ENCODE results near the gene ST6GALNAC4. TPM values are rescaled to one million over a fixed set of nuclear protein-coding genes. Genes with fewer than 3 reads are reported as not detected.

Gene ST6GALNAC4
- total and polyA plus RNA-seq, 9 of the 15 experiments (the other 6 are each of a cell fraction or from before 2014, with no cell fraction given) = 2.6 to 43.1 (median 15.4) TPM

DNA sequence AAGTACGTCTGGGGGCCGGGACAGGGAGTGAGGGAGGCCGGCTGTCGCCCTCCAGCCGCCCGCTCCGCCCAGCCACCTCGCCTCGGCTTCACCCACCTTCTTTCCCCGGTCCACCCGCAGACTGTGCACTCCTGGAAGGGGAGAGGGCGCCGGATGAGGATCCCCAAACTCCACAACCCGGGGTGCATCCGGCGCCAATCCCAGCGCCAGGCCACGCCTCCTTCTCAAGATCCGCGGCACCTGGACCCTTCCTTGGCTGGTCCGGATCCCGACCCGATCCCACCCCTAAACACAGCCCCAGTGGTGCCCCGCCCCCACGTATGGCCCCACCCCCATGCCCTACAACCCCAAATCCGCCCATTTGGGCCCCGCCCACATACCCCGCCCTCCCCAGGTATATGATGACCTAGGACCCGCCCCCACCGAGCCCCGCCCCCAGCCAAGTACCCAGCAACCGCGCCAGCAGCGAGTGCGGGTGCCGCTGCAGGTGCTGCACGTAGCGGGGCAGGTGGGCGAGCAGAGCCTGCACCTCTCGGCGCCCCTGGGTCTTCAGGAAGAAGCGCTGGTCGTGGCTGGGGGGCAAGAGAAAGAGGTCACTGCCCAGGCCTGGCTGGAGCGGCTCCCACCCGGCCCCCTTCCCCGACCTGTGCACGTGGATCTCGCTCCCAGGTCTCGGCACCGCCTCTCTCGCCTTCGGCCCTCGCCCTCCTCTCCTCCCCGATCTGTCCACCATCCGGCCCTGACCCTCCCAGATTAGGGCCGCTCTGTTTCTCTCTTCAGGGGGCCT lies 10.6 kb upstream of the ST6GALNAC4 start:
- DNase-seq (ENCODE audit: extremely low read depth in 1 of 4, low spot score in 3 of 4) = peak; percentile 82 to 93 (median 92)
- Histone ChIP-seq H3K4me2 (ENCODE audit: insufficient read depth, low read length) (peak overlapping the region; percentile 76), H3K27me3 (ENCODE audit: control insufficient read depth in 2 of 2, insufficient read depth in 2 of 2, low read length in 2 of 2) (no peaks in the 10 kb centered on the region), H3K36me3 (ENCODE audit: control insufficient read depth, insufficient read depth, low read length) (no peaks in the 10 kb centered on the region), H3K9ac (ENCODE audit: insufficient read depth in 1 of 2, low read depth in 2 of 2, low read length in 2 of 2) (peak overlapping the region; percentile 6 to 80; a peak in 3 of 4 replicates), H3K9me3 (replicated peaks; ENCODE audit: control insufficient read depth, insufficient read depth, low read depth, low read length) (no peaks in the 10 kb centered on the region), H3K4me1 (replicated peaks in 1 of 2; ENCODE audit: control insufficient read depth in 2 of 2, insufficient read depth in 2 of 2, low read length in 2 of 2) (peaks cover 37 to 63% of the 10 kb centered on the region in 2 experiments), H3K4me3 (peak overlapping the region; percentile 35), H2AFZ (ENCODE audit: low read depth, low read length) (peak overlapping the region; percentile 86), H3K27ac (ENCODE audit: extremely low read depth, low read depth, low read length) (no peak overlapping the region), H3K9me1 (ENCODE audit: control insufficient read depth, insufficient read depth, low read length) (no peaks in the 10 kb centered on the region), H3K79me2 (ENCODE audit: control insufficient read depth, insufficient read depth, low read length) (no peaks in the 10 kb centered on the region), H4K20me1 (replicated peaks; ENCODE audit: control insufficient read depth, insufficient read depth, low read length) (no peaks in the 10 kb centered on the region)
- CTCF ChIA-PET (ENCODE audit: low intra/inter-chr PET ratio) = no interaction called here
- POLR2A ChIA-PET = interaction anchor here (0.6 to 1.0 kb wide), 3 partner anchors 152 to 364 kb away, joined by 3 read pairs; no protein-coding TSS in a partner anchor
- FAIRE-seq = no peak
- intact Hi-C loops (cut with micrococcal nuclease) = no loop called here
- in situ Hi-C loops (cut with MboI) = loop anchor here (5.0 to 10.0 kb wide), 2 partner anchors 425 to 713 kb away; no protein-coding TSS in a partner anchor
- WGBS (ENCODE audit: insufficient coverage, low coverage, missing lambda C conversion rate) = 14% methylated on average over 18 of the region's 56 CpGs
- BruUV-seq (replicated peaks) = no TSS peak
- ATAC-seq = peak; percentile 62
- TF ChIP-seq, protein P1, sequence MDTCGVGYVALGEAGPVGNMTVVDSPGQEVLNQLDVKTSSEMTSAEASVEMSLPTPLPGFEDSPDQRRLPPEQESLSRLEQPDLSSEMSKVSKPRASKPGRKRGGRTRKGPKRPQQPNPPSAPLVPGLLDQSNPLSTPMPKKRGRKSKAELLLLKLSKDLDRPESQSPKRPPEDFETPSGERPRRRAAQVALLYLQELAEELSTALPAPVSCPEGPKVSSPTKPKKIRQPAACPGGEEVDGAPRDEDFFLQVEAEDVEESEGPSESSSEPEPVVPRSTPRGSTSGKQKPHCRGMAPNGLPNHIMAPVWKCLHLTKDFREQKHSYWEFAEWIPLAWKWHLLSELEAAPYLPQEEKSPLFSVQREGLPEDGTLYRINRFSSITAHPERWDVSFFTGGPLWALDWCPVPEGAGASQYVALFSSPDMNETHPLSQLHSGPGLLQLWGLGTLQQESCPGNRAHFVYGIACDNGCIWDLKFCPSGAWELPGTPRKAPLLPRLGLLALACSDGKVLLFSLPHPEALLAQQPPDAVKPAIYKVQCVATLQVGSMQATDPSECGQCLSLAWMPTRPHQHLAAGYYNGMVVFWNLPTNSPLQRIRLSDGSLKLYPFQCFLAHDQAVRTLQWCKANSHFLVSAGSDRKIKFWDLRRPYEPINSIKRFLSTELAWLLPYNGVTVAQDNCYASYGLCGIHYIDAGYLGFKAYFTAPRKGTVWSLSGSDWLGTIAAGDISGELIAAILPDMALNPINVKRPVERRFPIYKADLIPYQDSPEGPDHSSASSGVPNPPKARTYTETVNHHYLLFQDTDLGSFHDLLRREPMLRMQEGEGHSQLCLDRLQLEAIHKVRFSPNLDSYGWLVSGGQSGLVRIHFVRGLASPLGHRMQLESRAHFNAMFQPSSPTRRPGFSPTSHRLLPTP (IDR thresholded peaks at IDR 0.05; ENCODE audit: borderline replicate concordance, extremely low read depth, insufficient read length) = no peak
- TF ChIP-seq CTCFL (IDR thresholded peaks at IDR 0.05; ENCODE audit: borderline replicate concordance, insufficient read depth, low read depth, low read length, poor library complexity, severe bottlenecking) (no peak), FOXK2 (conservative IDR thresholded peaks at IDR 0.05 in 1 of 2, IDR thresholded peaks at IDR 0.05 in 1 of 2; ENCODE audit: low read depth in 2 of 2) (no peak), ZNF668 (CRISPR knock-in tag; IDR thresholded peaks at IDR 0.05) (no peak), ZNF146 (CRISPR knock-in tag; IDR thresholded peaks at IDR 0.05; ENCODE audit: unreplicated experiment) (no peak), CBFA2T3 (IDR thresholded peaks at IDR 0.05) (no peak), ZNF830 (CRISPR knock-in tag; IDR thresholded peaks at IDR 0.05) (no peak), ZEB2 (IDR thresholded peaks at IDR 0.05) (peak; percentile 47; the same call in 1 of the 2 replicates), MLLT1 (IDR thresholded peaks at IDR 0.05) (no peak), KDM1A (IDR thresholded peaks at IDR 0.05) (no peak), STAT6 (CRISPR knock-in tag; IDR thresholded peaks at IDR 0.05) (no peak), TAF9B (IDR thresholded peaks at IDR 0.05; ENCODE audit: partially characterized antibody) (no peak)
